Spinal cord (tissue), 10 donors: ENCODE results near the gene VMP1. TPM values are rescaled to one million over a fixed set of nuclear protein-coding genes. Genes with fewer than 3 reads are reported as not detected.

Source experiments
- DNase-seq, 6 donors: peaks; one replicate each; pipeline versions ENCODE4 v3.0.0 to v3.0.0-alpha.2; 2013 to 2015; ENCODE audit warnings: low spot score in 6 of 6, low read depth in 4 of 6
- H3K27ac ChIP-seq: one replicate; pipeline ENCODE4 v1.5.1; 2013; ENCODE audit warnings: low read depth, low read length, control low read depth
- H3K27me3 ChIP-seq: one replicate; pipeline ENCODE4 v1.6.1; 2013; ENCODE audit warnings: low read length; ENCODE audit not compliant: control insufficient read depth, insufficient read depth
- H3K36me3 ChIP-seq: one replicate; pipeline ENCODE4 v1.6.1; 2013; ENCODE audit warnings: low read length; ENCODE audit not compliant: control insufficient read depth, insufficient read depth
- H3K4me1 ChIP-seq: one replicate; pipeline ENCODE4 v1.6.1; 2013; ENCODE audit warnings: low read length; ENCODE audit not compliant: control insufficient read depth, insufficient read depth
- H3K4me3 ChIP-seq: one replicate; pipeline ENCODE4 v1.5.1; 2013; ENCODE audit warnings: low read depth, low read length, control low read depth
- H3K9me3 ChIP-seq: one replicate; pipeline ENCODE4 v1.6.1; 2013; ENCODE audit warnings: low read length; ENCODE audit not compliant: control insufficient read depth, insufficient read depth
- WGBS: methylation state at CpG from one replicate; pipeline ENCODE4 v1.1.5; 2013; ENCODE audit warnings: missing lambda C conversion rate; ENCODE audit not compliant: insufficient coverage; 5-methylcytosine and 5-hydroxymethylcytosine counted together
- polyA plus RNA-seq, 2 donors: library from polyadenylated mRNA; unstranded; fragments of 120-200 nt; gene quantifications; one replicate each; pipeline ENCODE4 v1.2.1, GENCODE V29; 2013; ENCODE audit not compliant: insufficient read length in 2 of 2
- small RNA-seq: library from RNA; depleted of rRNA; stranded (forward); fragments of <200 nt; gene quantifications from one replicate; pipeline ENCODE3, GENCODE V24; 2014; ENCODE audit warnings: low replicate concordance
- total RNA-seq, 2 donors: library from RNA; depleted of rRNA in 1 of 2; stranded (reverse); fragments of 120-200 nt in 1 of 2; fragments of >200 nt in 1 of 2; gene quantifications; one replicate each; pipeline versions ENCODE4 v1.2.3 to v1.2.4, GENCODE V29; 2013 to 2014
- donor health status: healthy.

VMP1 gene
- total and polyA plus RNA-seq, 4 donors, result 89.4 to 227 (median 95.9) TPM

GRCh38 chr17:59876107-59876506 lies 168.7 kb downstream of the VMP1 start:
- WGBS, result no CpG with 5 or more reads among the region's 3 CpGs
- H3K36me3 ChIP-seq, result peaks cover 55% of the 10 kb centered on the region
- H3K9me3 ChIP-seq, result no peaks in the 10 kb centered on the region
- no peaks in the 10 kb centered on the region for H3K27me3 ChIP-seq
- no peak overlapping the region for H3K4me3 ChIP-seq
- no peak overlapping the region for H3K27ac ChIP-seq
- DNase-seq, result no peak
- H3K4me1 ChIP-seq, result no peaks in the 10 kb centered on the region

- Histone ChIP-seq H3K36me3 (peaks cover 59% of the 10 kb centered on the region), H3K9me3 (no peaks in the 10 kb centered on the region), H3K27me3 (no peaks in the 10 kb centered on the region), H3K27ac (no peak overlapping the region), H3K4me1 (no peaks in the 10 kb centered on the region), H3K4me3 (no peak overlapping the region)
- 92% methylated on average over 4 of the region's 5 CpGs for WGBS
- no peak for DNase-seq
Measured at GRCh38 chr17:59877965-59878364, 170.5 kb downstream of the VMP1 start.

GRCh38 chr17:59878624-59879023 lies 171.2 kb downstream of the VMP1 start:
- H3K27ac ChIP-seq, result no peak overlapping the region
- no peaks in the 10 kb centered on the region for H3K27me3 ChIP-seq
- 80% methylated on average over 1 of the region's 3 CpGs for WGBS
- H3K4me1 ChIP-seq, result no peaks in the 10 kb centered on the region
- no peaks in the 10 kb centered on the region for H3K9me3 ChIP-seq
- DNase-seq, result no peak
- H3K36me3 ChIP-seq, result peaks cover 62% of the 10 kb centered on the region
- H3K4me3 ChIP-seq, result no peak overlapping the region

GRCh38 chr17:59884861-59885260 lies 177.4 kb downstream of the VMP1 start:
- Histone ChIP-seq H3K27me3 (no peaks in the 10 kb centered on the region), H3K4me1 (no peaks in the 10 kb centered on the region), H3K36me3 (peaks cover 47% of the 10 kb centered on the region), H3K4me3 (no peak overlapping the region), H3K9me3 (no peaks in the 10 kb centered on the region), H3K27ac (no peak overlapping the region)
- WGBS, result 97% methylated on average over 7 of the region's 9 CpGs
- DNase-seq, result no peak

GRCh38 chr17:59888145-59888750 lies 180.8 kb downstream of the VMP1 start:
- WGBS, result 98% methylated on average over 7 of the region's 8 CpGs
- Histone ChIP-seq H3K27ac (no peak overlapping the region), H3K36me3 (peaks cover 26% of the 10 kb centered on the region), H3K4me1 (peaks cover 7% of the 10 kb centered on the region), H3K9me3 (no peaks in the 10 kb centered on the region), H3K4me3 (no peak overlapping the region), H3K27me3 (no peaks in the 10 kb centered on the region)
- no peak for DNase-seq

- H3K9me3 ChIP-seq, result no peaks in the 10 kb centered on the region
- H3K4me1 ChIP-seq, result peaks cover 13% of the 10 kb centered on the region
- no peak overlapping the region for H3K4me3 ChIP-seq
- WGBS, result no CpG with 5 or more reads among the region's 2 CpGs
- DNase-seq, result no peak
- peaks cover 14% of the 10 kb centered on the region for H3K36me3 ChIP-seq
- no peak overlapping the region for H3K27ac ChIP-seq
- H3K27me3 ChIP-seq, result no peaks in the 10 kb centered on the region
Measured at GRCh38 chr17:59890720-59891119, 183.3 kb downstream of the VMP1 start.

Small RNA genes within 50 kb of the gene (small RNA-seq; reads per million reads assigned to genes)
- gene AC040904.1 (not detected), gene RNU6-450P (not detected)

Other genes with a start within 250 kb of the VMP1 start
- gene DHX40, start 142.0 kb upstream of the VMP1 start, total RNA-seq, result 10 to 100 TPM; 65.7 to 74.7 TPM
- gene DHX40, start 142.0 kb upstream of the VMP1 start, polyA plus RNA-seq, result 10 to 100 TPM; 43.9 to 56.4 TPM
- 100 to 1,000 TPM; 293 to 600 TPM for gene CLTC, start 87.8 kb upstream of the VMP1 start, total RNA-seq
- 100 to 1,000 TPM; 274 to 343 TPM for gene CLTC, start 87.8 kb upstream of the VMP1 start, polyA plus RNA-seq
- 10 to 100 TPM; 17.1 to 20.3 TPM for gene PTRH2, start 224 bp upstream of the VMP1 start, total RNA-seq
- gene PTRH2, start 224 bp upstream of the VMP1 start, polyA plus RNA-seq, result 10 to 100 TPM; 25.5 to 27.1 TPM
- gene TUBD1, start 185.3 kb downstream of the VMP1 start, total RNA-seq, result 10 to 100 TPM; 11.0 to 16.1 TPM
- gene TUBD1, start 185.3 kb downstream of the VMP1 start, polyA plus RNA-seq, result 10 to 100 TPM; 11.6 to 13.2 TPM
- gene RPS6KB1, start 185.5 kb downstream of the VMP1 start, total RNA-seq, result 10 to 100 TPM; 30.4 to 41.6 TPM
- gene RPS6KB1, start 185.5 kb downstream of the VMP1 start, polyA plus RNA-seq, result 10 to 100 TPM; 29.2 to 32.9 TPM